Astrocyte of the hippocampus (primary cell): ENCODE measurements around the gene UBE4A.
"Not testable (repeated sequence)": the region's sequence is repeated elsewhere in the genome, so short reads cannot be mapped to it uniquely, and the experiment has no call there.

Source experiments
- DNase-seq: peaks from one replicate; pipeline ENCODE4 v3.0.0; 2011; ENCODE audit warnings: low read depth, low spot score

The UBE4A gene

DNA sequence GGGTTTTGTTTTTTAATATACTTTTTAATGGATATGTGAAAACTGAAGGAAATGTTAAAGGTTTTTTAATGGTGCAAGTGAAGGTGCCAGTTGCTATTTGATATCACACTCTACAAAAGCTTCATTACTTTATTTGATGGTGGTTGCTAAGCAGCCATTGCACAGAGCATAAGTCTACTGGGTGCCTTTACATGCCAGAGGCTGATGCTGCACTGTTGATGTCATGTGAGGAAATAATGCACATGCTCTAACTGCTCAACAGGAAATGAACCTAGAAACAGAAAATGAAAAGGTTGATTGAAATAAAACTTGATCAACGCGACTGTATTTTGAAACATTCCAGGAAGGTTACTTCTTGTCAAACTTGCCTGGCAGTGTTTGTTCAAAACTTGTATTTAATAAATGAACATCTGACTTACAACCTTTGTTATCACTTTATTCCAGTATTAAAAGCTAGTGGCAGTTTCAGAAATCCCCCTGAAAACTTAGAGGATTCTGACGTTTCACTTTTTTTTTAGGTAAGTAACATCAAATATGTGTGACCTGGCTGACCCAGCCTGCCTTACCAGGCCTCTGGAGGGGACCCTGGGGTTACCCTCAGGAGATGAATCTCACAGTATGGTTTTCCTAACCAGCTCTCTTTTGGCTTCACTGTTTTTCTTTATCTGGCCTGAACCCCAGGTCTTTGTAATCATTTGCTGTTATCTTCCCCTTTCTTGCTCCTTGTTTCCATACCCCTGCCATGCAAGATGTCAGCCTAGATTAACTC is 39.6 kb downstream of the UBE4A start:
- DNase-seq: no peak

DNA sequence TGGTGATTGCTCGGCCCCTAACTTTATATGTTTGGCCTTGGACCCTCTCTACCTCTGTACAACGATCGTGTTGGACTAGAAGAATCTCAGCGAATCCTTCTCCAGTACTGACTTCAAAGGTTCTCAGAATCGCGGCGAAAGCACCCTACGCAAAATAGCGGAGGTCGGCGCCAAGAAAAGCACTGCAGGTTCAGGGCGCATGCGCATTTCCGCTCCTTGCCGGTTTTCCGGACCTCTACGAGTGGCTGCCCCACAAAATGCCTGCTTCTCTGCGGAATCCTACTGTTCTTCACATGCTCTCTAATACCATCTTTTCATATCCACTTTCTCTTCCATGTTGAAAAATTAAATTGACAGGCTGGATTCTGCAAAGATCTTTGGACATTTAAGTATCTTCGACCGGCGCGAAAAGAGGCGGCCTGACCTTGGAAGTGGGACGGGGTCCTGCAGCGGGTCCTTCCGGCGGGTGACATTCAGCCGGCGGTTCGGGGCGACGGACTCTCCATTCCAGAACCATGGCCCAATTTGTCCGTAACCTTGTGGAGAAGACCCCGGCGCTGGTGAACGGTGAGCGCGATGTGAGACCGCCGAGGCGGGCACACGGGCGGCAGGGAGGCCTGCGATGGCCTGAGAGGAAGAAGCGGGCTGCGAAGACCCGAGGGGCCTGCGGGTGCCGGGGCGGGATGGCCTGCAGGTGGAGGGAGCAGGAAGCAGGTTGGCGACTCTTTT is 41.9 kb downstream of the UBE4A start, which contains the start of gene ATP5MG:
Gene ATP5MG (plus strand): TSS at position 456 of the 729 bp plus-strand sequence. CDS start 60 bp downstream, at position 516.
- peak; percentile 94 for DNase-seq

DNA sequence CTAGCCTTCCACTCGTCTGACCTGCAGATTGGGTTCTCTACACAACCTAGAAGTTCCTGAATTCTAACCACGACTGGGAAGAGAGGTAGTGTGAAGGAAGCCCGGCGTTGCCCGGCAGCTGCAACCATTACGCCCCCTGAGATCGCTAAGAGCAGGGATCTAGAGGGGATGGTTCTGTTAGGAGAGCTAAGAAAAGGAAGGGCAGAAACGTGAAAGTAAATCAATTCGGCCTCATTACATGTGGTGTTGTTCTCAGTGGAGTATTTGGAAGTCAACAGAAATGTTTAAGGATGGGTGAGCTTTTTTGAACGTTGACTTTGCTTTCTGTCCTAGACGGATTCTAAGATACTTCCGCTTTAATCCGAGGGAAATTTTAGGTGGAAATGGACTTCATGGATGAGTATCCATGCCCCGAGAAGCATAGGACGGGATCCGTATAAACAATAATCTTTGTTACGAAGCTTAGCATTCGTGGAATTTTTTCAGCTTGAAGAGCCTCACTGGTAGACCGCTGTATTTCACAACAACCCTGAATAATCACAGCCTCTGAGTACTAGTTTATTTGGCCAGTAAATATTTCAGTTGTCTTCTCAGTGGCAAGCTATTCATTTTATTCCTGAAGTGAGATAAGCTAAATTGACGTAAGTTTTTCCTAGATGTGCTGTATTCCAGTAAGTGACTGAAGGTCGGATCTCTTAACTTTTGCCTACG is 42.6 kb downstream of the UBE4A start:
- DNase-seq: peak; percentile 72

DNA sequence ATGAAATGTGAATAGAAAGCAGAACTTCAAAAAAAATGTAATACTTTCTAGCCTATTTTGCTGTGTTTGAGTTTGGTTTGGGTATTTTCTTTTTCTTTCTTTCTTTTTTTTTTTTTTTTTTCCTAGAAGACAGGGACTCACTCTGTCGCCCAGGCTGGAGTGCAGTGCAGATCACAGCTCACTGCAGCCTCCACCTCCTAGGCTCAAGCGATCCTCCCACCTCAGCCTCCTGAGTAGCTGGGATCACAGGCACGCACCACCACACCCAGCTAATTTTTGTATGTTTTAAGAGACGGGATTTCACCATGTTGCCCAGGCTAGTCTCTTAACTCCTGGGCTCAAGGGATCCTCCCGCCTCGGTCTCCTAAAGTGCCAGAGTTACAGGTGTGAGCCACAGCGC is 43.2 kb downstream of the UBE4A start:
- not testable (repeated sequence) for DNase-seq

DNA sequence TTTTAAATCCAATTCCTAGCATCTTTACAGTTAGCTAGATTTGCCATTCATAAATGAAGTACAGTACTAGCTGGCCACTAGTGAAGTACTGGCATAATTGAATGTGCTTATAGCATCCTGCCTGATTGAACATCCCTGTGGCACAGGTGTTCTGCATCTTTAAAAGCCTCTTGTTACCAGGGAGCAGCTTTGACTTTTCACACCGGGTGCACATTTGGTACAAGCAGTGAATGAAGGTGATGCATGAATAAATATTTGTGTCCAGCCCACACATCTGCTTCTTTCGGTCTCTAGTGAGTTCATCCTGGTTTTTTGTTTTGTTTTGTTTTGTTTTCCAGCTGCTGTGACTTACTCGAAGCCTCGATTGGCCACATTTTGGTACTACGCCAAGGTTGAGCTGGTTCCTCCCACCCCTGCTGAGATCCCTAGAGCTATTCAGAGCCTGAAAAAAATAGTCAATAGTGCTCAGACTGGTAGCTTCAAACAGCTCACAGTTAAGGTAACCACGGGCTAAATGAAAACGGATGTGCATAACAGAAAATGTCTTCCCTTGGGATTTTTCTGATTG is 47.3 kb downstream of the UBE4A start:
- peak; percentile 67 for DNase-seq

DNA sequence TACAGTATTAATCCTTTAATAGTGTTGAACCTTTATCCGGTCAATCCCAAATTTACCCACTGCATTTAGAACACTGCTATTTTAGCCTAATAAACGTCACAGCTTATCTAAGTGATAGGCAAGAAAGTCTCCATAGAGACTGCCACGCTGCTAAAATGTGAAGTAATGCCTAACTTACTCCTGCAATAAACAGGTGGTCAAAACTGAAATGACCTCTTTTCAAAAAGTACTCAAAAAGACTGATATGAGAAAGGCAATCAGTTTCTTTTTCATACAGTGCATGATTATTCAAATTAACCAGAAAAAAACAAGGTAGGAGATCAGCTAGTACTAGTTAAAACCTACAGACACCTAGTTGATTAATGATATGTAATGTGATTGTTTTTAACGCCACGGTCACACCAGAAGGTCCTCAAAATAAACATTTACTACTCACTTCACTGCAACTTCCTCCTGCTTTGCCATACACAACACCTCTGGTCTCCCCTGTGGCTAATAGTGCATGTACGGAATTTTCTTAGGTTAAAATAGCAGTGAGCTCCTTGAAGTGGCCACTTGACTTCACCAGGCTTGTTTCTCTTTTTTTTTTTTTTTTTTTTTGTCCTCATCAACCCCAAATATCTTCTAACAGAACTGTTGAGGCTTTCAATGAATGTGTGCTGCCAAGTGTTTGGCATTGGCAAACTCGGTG is 50.8 kb downstream of the UBE4A start:
- no peak for DNase-seq

DNA sequence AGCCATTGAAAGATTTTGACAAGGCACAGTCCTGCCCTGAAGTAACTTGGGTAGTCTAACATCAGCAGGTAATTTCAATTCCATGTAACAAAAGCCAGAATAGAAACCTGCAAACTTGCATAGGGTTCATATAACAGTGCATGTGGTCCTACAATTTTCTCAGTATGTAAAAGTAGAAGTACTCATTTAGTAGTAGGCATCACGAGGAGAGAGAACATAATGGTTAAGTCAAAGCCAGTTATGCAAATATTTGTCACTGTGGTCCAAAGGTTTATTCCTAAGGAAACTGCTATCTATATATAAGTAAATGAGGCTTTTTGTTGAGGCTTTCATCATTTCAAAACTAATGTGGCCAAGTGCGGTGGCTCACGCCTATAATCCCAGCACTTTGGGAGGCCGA is 52.1 kb downstream of the UBE4A start:
- no peak for DNase-seq

DNA sequence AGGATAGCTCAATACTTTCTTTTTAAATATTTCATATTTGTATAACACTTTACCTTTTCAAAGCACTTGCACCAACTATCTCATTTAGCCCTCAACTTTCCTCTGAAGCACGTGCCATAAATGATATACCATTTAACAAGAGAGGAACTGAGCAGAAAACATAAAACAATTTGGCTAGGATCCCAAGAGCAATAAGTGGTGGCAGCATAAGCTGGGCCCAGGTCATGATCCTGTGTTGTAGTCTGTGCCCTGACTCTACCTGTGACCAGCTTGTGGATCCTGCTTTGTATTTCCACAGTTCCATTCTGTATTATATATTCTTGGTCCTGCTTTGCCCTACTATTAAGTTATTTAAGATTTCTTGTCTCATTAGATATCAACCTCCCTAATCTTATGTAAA is 53.5 kb downstream of the UBE4A start:
- DNase-seq: no peak

DNA sequence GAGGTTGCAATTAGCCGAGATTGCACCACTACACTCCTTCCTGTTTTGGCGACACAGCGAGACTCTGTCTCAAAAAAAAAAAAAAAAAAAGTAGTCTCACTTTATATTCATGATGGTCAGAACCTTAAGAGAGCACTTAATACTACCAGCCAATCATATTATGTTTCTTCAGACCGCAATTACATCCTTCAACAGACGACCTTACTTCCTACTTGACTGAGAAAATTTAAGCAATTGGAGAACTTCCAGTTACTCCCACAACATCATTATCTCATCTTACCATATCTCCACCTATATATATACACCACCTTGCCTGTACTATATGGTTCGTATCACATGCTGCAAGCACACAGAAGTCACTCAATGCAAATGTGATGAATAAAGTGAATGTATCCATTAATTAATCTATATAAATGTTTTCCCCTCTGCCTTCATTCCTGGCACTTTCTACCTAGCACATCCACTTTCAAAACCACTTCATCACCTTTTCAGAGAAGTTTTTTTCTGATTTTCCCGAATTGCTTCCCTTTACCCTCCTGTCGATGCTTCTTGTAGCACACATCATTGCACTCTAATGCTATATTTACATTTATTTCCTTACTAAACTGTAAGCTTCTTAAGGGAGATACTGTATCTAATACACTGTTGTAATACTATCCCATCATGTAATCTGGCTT is 55.8 kb downstream of the UBE4A start:
- no peak for DNase-seq

DNA sequence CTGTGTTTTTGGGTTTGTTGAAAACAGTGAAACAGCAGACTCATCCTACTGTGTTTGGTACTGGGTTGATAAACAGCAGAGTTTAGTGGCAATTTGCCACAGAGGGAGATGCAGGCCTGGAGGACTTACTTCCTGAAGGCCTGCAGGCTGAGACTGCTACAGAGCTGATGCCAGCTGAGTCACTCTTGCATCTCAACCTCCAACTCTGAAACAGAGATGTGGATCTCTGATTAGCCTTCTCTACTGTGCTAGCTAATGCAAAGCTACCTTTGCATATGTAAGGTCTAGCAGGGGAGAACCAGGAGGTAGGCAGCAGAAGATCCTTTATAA is 56.3 kb downstream of the UBE4A start:
- DNase-seq: peak; percentile 88

DNA sequence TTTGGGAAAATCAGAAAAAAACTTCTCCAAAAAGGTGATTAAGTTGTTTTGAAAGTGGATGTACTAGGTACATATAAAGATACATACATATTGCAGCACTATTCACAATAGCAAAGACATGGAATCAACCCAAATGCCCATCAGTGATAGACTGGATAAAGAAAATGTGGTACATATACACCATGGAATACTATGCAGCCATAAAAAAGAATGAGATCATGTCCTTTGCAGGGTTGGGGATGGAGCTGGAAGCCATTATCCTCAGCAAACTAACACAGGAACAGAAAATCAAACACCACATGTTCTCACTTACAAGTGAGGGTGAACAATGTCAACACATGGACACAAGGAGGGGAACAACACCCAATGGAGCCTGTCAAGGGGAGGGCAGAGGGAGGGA is 57.5 kb downstream of the UBE4A start:
- not testable (repeated sequence) for DNase-seq

DNA sequence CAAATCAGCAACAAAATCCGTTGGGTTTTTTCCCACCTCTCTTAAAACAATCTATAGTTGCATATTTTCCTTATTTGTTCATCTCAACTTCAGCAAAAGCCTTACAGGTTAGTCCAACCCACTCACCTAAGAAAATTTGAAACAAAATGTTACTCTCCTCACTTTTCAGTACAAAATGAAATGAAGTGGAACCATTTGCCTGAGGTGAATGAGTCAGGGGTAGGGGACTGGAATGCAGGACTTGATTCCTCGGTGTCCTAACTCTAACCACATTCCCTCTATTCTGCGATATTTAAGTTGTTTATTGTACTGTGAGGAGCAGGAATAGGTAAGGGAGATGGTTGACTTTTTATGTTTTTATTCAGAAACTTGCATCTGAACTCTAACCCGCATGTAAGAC is 58.4 kb downstream of the UBE4A start:
- DNase-seq: peak; percentile 46

DNA sequence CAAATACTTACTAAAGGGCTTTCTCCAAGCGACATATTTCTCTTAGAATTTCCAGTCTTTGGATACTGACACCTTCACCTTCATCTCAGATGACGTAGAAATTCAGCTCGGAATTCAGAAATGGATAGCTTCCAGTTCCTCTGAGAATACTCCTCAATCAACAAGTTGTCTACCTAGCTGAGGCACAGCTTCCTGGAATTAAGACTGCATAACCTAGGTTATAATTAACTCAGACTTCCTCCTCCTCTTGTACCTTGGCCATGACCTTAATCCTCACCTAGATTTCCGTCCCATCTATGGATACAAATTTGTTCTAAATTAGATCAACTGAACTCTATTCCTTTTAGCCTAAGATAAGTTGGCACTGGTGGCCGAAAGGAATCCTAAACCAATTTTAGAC is 59.4 kb downstream of the UBE4A start:
- no peak for DNase-seq

DNA sequence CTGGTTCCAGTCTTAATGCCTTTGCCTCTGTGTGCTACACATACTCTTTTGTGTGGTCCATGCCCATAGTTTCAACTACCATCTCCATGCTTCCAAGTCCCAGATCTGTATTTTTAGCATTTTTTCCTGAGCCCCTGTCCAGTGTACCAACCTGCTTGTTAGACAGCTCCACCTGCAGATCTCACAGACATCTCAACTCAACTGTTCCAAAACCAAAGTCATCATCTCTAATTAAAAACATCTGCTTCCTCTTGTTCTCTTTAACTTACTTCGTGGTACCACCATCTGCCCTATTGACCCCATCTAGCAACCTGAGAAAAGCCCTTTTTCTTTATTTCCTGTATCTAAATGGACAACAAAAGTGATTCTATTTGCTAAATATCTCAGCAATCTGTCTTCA is 68.3 kb downstream of the UBE4A start:
- no peak for DNase-seq

DNA sequence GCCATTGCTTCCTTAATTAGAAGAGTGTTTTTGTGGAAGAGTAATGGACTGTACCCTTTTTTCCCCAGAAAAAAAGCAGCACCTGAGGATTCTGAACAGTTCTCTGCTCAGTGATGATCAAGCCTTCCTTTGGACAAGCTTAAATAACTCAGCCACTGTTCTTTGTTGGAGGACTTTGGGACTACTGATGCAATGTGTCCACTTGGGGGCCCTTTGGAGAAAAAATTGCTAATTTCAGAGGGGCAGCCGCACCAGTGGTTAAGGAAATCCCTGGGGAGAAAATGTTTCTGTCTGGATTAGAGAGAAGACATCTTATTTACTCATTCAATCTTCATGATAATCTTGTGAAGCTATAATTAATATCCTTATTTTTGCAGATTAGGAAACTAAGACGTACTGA is 71.6 kb downstream of the UBE4A start:
- DNase-seq: no peak

DNA sequence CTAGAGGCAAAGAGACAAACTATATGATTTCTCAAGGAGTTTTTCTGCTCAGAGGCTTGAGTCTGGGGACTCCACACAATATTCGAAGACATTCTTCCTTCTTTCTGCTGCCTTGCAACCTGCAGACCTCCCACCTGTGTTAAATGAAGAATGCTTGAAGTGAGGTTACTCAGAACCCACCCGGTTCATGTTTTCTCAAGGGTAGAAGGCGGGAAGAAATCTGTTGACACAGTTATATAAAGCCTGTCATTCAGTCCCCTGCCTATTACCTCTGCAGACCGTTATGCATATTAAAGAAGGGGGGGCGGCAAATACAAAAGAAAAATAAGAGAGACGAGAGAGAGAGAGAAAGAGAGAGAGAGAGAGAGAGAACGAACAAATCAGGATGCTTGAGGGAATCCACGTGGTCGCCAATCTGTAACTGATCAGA is 74.7 kb downstream of the UBE4A start:
- DNase-seq: peak; percentile 49

DNA sequence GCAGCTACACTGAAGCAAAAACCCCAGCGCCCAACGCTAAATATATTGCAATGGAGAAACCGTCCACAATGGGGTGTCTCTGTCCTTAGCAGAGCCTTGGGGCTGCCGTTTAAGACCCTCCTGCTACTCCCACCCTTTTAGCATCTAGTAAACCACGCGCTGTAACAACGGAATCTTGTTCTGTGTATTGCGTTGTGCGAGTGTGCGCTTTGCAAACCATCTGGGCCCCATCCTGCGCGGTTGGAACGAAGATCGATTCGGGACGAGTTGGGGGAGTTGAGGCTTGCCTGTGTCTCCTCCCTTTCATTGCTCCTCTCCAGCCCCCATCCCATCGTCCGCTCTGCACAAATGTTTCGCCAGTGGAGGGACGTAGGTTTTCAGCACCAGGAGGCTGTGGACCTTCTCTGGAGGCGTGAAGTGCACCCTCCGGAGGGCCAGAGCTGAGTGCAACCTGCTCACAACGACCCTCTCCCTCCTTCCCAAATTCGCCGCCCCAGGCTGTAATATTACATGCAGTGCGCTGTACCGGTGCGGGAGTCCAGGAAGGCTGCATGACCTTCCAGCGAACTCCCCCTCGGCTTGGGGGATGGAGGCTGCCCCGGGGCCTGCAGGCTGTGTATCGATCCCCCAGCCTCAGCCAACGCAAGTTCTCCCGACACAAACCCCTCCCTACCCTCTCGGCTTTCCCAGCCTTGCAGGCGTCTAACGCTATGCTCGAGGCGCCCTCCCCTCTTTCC is 75.3 kb downstream of the UBE4A start:
- DNase-seq: peak; percentile 70

DNA sequence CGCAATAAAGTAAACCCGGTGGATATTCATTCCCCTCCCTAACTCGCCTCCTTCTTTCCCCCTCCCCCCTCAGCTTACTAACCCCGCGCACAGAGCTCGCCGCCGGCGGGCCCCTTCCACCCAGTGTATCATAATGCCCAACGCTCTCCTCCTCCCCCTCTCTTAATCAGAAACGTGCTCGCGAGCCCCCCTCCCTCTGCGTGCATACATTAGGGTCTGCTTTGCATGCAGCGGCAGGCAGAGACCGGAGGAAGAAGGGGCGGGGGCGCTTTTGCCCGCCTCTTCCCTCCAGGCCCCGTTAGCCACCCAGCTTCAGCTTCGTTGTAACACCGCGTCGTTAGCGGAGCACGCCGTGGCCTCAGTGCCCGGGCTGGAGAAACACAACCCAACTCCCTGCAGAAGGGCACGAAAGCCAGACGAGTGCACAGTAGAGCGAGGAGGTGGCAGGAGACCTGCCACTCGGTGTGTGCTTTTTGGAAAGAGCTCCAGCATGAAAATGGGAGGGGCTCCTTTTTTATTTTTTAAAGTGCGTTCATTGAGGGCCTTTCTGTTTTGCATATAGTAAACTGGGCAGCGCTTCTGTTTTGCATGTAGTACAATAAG is 76.0 kb downstream of the UBE4A start:
- DNase-seq: peak; percentile 67

DNA sequence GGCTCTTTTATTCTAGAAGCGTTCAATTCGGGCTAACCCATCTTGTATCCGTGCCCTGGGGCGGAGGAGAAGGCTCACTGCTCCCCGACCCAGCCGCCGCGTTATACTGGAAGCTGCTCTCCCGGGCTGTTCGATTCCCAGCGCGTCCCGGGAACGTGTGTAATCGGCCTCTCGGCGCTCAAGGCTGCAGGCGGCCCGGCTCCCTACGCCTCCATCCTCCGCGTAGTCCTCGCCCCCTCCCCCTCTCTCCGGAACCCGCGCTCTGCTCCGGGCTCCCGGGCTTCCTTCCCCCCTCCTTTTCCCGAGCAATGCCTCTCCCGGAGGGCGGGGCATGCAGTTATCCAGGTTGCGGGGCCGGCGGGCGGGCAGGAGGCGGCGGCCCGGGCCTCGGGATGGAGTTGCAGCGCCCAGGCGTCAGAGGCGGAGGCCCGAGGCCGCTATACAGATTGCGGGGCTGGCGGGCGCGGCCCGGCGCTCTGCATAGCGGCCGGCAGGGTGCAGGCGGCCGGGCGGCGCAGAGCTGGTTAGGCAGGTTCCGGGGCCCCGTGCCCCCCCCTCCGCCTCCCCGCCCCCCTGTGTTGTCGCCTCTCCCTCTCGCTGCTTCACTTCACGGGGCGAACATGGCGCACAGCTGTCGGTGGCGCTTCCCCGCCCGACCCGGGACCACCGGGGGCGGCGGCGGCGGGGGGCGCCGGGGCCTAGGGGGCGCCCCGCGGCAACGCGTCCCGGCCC is 76.7 kb downstream of the UBE4A start, which contains the start of gene KMT2A:
Gene KMT2A (plus strand): TSS at position 600 of the 732 bp plus-strand sequence. CDS start 21 bp downstream, at position 621.
- peak; percentile 100 for DNase-seq
